Breast epithelium (tissue), 4 donors: Measurements from ENCODE around the gene KLHDC4. TPM values are rescaled to one million over a fixed set of nuclear protein-coding genes. Genes with fewer than 3 reads are reported as not detected.

Experiments used
- DNase-seq, 2 donors: peaks; one replicate each; pipeline ENCODE4 v3.0.0-alpha.2; 2019; ENCODE audit warnings: low spot score in 2 of 2
- H3K27ac ChIP-seq, 2 donors: fragments of 200-600 bp; sonication (generic) in 1 of 2; one replicate each; pipeline ENCODE4 v1.5.1; 2016 to 2019; ENCODE audit warnings: mild to moderate bottlenecking in 1 of 2
- H3K27me3 ChIP-seq, 2 donors: fragments of 200-600 bp; sonication (generic) in 1 of 2; one replicate each; pipeline versions ENCODE4 v1.5.1 to v1.6.0; 2017 to 2019; ENCODE audit warnings: control low read depth in 1 of 2, mild to moderate bottlenecking in 1 of 2
- H3K36me3 ChIP-seq: fragments of 200-600 bp; one replicate; pipeline ENCODE4 v1.5.1; 2019
- H3K4me1 ChIP-seq, 2 donors: fragments of 200-600 bp; sonication (generic); one replicate each; pipeline ENCODE4 v1.5.1; 2016 to 2019; ENCODE audit warnings: control low read depth in 1 of 2
- H3K4me3 ChIP-seq, 3 donors: fragments of 200-600 bp; sonication (generic); 1 replicate in 2 of 3; 2 replicates in 1 of 3; pipeline ENCODE4 v1.5.1; 2016 to 2019; ENCODE audit warnings: mild to moderate bottlenecking in 3 of 3, moderate library complexity in 2 of 3
- H3K9me3 ChIP-seq, 2 donors: fragments of 200-600 bp; sonication (generic) in 1 of 2; one replicate each; pipeline ENCODE4 v1.5.1; 2016 to 2019; ENCODE audit warnings: control low read depth in 1 of 2
- POLR2A ChIP-seq: fragments of 450-650 bp; IDR thresholded peaks from one replicate; pipeline ENCODE4 v1.6.1; 2016; ENCODE audit warnings: antibody characterized with exemption, mild to moderate bottlenecking, moderate library complexity
- POLR2AphosphoS5 ChIP-seq, 3 donors: sonication (generic); formaldehyde crosslinking; IDR thresholded peaks; one replicate each; pipeline ENCODE4 v1.6.1; 2017; ENCODE audit warnings: antibody characterized with exemption in 3 of 3
- intact Hi-C: fragments of 100-400 bp; cut with DNase I; formaldehyde crosslinking; loops from one replicate; pipeline ENCODE4 v1.15.1; 2023; ENCODE audit warnings: low total_unique reads
- total RNA-seq, 3 donors: library from RNA; depleted of rRNA; stranded (reverse); fragments of >200 nt; gene quantifications; one replicate each; pipeline ENCODE4 v1.1.0, GENCODE V29; 2016
- TF ChIP-seq, protein P1 (sequence below), 3 donors: fragments of 450-650 bp; IDR thresholded peaks; one replicate each; pipeline ENCODE4 v1.5.1; 2016 to 2017; ENCODE audit warnings: antibody characterized with exemption in 3 of 3, mild to moderate bottlenecking in 3 of 3, moderate library complexity in 3 of 3

Gene KLHDC4
- total RNA-seq, 3 donors from 2014 or later: 25.9 to 35.6 (median 32.4) TPM

DNA sequence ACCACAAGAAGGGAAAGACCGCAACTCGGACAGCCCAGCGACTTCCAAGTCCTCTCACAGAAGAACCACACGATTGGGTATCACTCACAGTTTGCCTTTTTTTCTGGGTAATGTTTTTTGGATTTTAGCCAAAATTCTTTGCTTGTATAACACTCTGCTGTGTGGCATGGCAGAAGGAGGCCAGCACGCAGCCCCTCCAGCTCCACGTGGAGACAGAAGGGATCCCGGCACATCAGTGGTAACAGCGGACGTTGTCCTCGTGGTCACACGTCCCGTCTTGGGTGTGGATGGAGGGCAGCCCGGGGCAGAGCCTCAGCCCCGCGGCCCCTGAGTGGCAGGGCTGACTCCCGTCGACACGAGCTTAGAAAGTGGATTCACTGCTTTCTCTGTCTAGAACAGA is 69.1 kb downstream of the KLHDC4 start:
- H3K4me3 ChIP-seq: no peak overlapping the region
- H3K36me3 ChIP-seq: no peaks in the 10 kb centered on the region
- no peaks in the 10 kb centered on the region for H3K9me3 ChIP-seq
- peaks cover 0 to 2% of the 10 kb centered on the region in 2 donors for H3K27me3 ChIP-seq
- intact Hi-C loops: no loop called here
- TF ChIP-seq, protein P1, sequence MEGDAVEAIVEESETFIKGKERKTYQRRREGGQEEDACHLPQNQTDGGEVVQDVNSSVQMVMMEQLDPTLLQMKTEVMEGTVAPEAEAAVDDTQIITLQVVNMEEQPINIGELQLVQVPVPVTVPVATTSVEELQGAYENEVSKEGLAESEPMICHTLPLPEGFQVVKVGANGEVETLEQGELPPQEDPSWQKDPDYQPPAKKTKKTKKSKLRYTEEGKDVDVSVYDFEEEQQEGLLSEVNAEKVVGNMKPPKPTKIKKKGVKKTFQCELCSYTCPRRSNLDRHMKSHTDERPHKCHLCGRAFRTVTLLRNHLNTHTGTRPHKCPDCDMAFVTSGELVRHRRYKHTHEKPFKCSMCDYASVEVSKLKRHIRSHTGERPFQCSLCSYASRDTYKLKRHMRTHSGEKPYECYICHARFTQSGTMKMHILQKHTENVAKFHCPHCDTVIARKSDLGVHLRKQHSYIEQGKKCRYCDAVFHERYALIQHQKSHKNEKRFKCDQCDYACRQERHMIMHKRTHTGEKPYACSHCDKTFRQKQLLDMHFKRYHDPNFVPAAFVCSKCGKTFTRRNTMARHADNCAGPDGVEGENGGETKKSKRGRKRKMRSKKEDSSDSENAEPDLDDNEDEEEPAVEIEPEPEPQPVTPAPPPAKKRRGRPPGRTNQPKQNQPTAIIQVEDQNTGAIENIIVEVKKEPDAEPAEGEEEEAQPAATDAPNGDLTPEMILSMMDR (IDR thresholded peaks at IDR 0.05): no peak
- TF ChIP-seq POLR2AphosphoS5 (IDR thresholded peaks at IDR 0.05): no peak
- TF ChIP-seq POLR2A: no peak
- no peaks in the 10 kb centered on the region for H3K4me1 ChIP-seq
- DNase-seq: no peak
- no peak overlapping the region for H3K27ac ChIP-seq

DNA sequence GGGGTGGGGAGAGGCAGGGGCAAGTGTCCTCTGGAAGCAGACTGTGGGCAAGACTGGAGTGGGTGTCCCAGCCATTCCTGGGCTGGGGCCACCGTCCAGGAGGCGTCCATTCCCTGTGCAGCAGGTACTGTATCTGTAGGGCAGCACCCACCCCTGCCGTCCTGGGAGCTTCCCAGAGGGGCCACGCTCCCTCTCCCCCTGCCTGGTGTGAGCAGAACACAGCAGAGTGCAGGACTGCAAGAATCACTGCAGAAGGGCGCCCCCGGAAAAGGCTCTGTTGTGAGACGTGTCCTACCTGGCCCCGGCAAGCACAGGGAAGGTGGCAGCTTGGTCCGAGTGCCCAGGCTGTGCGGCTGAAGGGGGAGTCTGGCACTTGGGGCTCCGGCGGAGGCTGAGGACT is 70.3 kb downstream of the KLHDC4 start:
- no peaks in the 10 kb centered on the region for H3K9me3 ChIP-seq
- DNase-seq: no peak
- TF ChIP-seq POLR2AphosphoS5 (IDR thresholded peaks at IDR 0.05) (no peak), POLR2A (no peak)
- TF ChIP-seq, protein P1 (IDR thresholded peaks at IDR 0.05): no peak
- intact Hi-C loops: no loop called here
- H3K4me3 ChIP-seq: no peak overlapping the region
- H3K4me1 ChIP-seq: no peaks in the 10 kb centered on the region
- H3K27ac ChIP-seq: no peak overlapping the region
- peaks cover 0 to 13% of the 10 kb centered on the region in 2 donors for H3K27me3 ChIP-seq
- no peaks in the 10 kb centered on the region for H3K36me3 ChIP-seq

DNA sequence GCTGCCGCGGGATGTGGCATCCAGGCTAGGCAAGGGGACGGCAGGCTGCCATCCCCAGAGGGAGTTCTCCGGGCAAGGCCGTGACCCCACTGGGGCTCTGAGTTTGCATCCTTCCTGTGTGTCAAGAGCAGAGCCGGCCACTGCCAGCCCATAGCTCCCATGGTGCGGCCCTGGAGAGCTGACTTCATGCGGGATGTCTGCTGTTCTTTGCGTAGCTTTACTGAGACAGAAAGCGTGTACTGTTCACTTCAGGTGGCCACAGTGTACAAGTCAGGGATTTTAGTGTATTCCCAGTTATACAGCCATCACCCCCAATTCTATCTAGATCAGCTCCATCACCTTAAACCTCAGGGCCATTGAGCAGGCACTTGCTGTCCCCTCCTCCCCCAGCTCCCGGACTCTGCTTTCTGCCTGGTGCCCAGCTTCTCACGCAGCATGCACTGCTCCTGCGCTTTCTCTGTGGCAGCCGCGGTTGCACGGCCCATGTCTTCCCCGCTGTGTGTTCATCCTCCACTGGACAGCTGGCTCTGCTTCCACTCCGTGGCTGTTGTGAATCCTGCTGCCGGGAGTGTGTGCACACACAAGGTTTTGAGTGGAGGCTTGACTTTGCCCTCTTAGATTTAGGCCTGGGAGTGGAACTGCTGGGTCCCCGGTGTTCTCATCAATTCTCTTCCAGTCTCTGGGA is 71.2 kb downstream of the KLHDC4 start:
- H3K27ac ChIP-seq: no peak overlapping the region
- peaks cover 0 to 22% of the 10 kb centered on the region in 2 donors for H3K27me3 ChIP-seq
- no peak for DNase-seq
- TF ChIP-seq, protein P1 (IDR thresholded peaks at IDR 0.05): no peak
- TF ChIP-seq POLR2A: no peak
- no peak for TF ChIP-seq POLR2AphosphoS5 (IDR thresholded peaks at IDR 0.05)
- H3K4me1 ChIP-seq: no peaks in the 10 kb centered on the region
- no peak overlapping the region for H3K4me3 ChIP-seq
- intact Hi-C loops: no loop called here
- H3K36me3 ChIP-seq: no peaks in the 10 kb centered on the region
- no peaks in the 10 kb centered on the region for H3K9me3 ChIP-seq

DNA sequence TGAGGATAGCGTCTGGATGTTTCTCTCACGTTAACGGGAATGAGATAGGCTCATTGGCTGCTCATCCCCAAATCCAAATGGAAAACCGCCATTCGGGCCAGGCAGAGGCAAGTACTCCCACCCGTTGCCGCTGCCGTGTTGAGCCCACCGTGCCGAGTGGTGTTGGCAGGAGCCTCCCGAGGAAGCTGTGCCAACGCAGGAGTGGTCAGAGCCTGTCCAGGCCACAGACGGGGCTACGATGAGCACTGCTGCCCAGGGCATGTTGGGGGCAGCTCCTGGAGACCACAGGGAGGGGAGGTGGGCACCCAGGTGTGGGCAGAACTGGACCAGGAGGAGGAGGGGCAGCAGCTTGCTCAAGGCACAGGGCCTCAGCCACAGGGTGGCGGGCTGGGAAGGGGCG is 72.0 kb downstream of the KLHDC4 start:
- no peak for DNase-seq
- no peaks in the 10 kb centered on the region for H3K36me3 ChIP-seq
- no peak overlapping the region for H3K27ac ChIP-seq
- H3K9me3 ChIP-seq: no peaks in the 10 kb centered on the region
- no peak overlapping the region for H3K4me3 ChIP-seq
- H3K4me1 ChIP-seq: no peaks in the 10 kb centered on the region
- intact Hi-C loops: no loop called here
- H3K27me3 ChIP-seq: peaks cover 0 to 30% of the 10 kb centered on the region in 2 donors
- TF ChIP-seq, protein P1 (IDR thresholded peaks at IDR 0.05): no peak
- TF ChIP-seq POLR2A (no peak), POLR2AphosphoS5 (IDR thresholded peaks at IDR 0.05) (no peak)

DNA sequence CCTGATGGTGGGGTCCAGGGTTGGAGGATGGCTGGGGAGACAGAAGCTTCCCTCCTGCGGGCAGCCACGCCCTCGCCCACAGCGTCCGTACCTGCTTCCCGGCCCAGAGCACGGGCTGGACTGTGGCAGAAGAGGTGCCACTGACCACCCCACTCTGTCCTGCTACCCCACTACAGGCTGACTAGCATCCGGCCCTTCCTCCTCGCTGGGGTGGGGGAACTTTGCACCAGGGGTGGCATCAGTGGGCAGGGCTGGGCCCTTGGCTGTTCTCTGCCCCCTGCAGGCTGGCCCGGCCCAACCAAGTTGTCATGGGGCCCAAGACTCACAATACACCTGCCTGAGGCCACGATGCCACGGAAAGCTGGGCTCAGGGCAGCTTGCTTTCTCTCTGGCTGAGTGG is 73.0 kb downstream of the KLHDC4 start:
- Histone ChIP-seq H3K36me3 (no peaks in the 10 kb centered on the region), H3K4me3 (no peak overlapping the region), H3K9me3 (no peaks in the 10 kb centered on the region), H3K27ac (no peak overlapping the region), H3K27me3 (peaks cover 0 to 40% of the 10 kb centered on the region in 2 donors), H3K4me1 (no peaks in the 10 kb centered on the region)
- intact Hi-C loops: no loop called here
- DNase-seq: no peak
- TF ChIP-seq POLR2AphosphoS5 (IDR thresholded peaks at IDR 0.05): no peak
- TF ChIP-seq POLR2A: no peak
- TF ChIP-seq, protein P1 (IDR thresholded peaks at IDR 0.05): no peak
